Measurements from ENCODE around the gene EPM2A.

EPM2A gene

DNA sequence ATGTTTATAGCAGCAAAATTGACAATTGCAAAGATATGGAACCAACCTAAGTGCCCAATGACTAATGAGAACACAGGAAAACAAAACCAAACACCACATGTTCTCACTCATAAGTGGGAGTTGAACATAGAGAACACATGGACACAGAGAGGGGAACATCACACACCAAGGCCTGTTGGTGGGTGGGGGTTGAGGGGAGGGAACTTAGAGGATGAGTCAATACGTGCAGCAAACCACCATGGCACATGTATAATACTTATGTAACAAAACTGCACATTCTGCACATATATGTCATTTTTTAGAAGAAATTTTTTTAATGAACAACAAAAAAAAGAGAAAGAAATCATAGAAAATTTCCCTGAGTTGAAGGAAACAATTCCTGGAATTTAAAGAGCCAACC lies 3.9 kb downstream of the EPM2A start:
- H3K27ac ChIP-seq, result no peak overlapping the region
- TF ChIP-seq, protein P1, sequence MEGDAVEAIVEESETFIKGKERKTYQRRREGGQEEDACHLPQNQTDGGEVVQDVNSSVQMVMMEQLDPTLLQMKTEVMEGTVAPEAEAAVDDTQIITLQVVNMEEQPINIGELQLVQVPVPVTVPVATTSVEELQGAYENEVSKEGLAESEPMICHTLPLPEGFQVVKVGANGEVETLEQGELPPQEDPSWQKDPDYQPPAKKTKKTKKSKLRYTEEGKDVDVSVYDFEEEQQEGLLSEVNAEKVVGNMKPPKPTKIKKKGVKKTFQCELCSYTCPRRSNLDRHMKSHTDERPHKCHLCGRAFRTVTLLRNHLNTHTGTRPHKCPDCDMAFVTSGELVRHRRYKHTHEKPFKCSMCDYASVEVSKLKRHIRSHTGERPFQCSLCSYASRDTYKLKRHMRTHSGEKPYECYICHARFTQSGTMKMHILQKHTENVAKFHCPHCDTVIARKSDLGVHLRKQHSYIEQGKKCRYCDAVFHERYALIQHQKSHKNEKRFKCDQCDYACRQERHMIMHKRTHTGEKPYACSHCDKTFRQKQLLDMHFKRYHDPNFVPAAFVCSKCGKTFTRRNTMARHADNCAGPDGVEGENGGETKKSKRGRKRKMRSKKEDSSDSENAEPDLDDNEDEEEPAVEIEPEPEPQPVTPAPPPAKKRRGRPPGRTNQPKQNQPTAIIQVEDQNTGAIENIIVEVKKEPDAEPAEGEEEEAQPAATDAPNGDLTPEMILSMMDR (conservative IDR thresholded peaks at IDR 0.05), result no peak

DNA sequence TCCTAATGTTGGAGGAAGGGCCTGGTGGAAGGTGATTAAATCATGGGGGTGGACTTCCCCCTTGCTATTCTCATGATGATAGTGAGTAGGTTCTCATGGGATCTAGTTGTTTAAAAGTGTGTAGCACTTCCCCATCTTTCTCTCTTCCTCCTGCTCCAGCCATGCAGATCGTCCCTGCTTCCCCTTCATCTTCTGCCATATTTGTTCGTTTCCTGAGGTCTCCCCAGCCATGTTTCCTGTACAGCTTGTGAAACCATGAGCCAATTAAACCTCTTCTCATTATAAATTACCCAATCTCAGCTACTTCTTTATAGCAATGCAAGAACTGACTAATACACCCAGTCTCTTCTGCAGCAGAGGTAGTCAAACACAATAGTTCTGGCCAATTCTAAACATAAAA lies 5.4 kb downstream of the EPM2A start:
- H3K27ac ChIP-seq, result no peak overlapping the region
- no peak for TF ChIP-seq ZFX (IDR thresholded peaks at IDR 0.05)
- TF ChIP-seq, protein P1 (conservative IDR thresholded peaks at IDR 0.05), result no peak

DNA sequence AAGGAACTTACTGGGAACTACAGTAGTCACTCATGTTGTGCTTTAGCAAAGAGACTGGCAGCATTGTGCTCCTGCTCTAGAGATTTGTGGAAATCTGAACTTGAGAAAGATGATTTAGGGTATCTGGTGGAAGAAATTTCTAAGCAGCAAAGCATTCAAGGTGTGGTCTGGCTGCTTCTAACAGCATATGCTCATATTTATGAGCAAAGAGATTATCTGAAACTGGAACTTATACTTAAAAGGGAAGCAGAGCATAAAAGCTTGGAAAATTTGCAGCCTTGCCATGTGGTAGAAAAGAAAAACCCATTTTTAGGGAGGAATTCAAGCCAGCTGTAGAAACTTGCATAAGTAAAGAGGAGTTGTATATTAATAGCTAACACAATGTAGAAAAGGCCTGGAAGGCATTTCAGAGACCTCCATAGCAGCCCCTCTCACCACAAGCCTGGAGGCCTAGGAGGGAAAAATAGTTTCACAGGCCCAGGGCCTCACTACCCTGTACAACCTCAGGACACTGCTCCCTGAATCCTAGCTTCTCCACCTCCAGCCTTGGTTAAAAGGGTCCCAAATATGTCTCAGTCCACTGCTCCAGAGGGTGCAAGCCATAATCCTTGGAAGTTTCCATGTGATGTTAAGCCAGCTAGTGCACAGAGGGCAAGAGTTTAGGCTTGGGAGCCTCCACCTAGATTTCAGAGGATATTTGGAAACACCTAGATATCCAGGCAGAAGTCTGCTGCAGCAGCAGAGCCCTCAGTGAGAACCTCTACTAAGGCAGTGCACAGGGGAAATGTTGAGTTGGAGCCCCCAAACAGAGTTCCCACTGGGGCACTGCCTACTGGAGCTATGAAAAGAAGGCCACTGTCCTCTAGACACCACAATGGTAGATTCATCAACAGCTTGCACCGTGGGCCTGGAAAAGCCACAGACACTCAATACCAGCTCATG lies 6.6 kb downstream of the EPM2A start:
- H3K27ac ChIP-seq, result no peak overlapping the region
- TF ChIP-seq, protein P1 (conservative IDR thresholded peaks at IDR 0.05), result no peak
- no peak for TF ChIP-seq ZFX (IDR thresholded peaks at IDR 0.05)

DNA sequence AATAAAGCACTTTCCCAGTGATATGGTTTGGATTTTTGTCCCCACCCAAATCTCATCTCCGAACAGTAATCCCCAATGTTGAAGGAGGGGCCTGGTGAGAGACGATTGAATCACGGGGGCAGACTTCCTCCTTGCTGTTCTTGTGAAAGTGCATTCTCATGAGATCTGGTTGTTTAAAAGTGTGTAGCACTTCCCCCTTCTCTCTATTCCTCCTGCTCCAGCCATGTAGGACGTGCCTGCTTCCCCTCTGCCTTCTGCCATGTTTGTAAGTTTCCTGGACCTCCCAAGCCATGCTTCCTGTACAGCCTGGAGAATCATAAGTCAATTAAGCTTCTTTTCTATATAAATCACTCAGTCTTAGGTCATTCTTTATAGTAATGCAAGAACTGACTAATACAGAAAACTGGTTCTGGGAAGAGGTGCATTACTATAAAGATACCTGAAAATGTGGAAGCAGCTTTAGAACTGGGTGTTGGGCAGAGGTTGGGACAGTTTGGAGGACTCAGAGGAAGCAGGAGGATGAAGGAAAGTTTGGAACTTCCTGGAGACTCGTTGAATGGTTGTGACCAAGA lies 7.4 kb downstream of the EPM2A start:
- H3K27ac ChIP-seq, result no peak overlapping the region
- TF ChIP-seq, protein P1 (conservative IDR thresholded peaks at IDR 0.05), result no peak
- TF ChIP-seq ZFX (IDR thresholded peaks at IDR 0.05), result no peak

DNA sequence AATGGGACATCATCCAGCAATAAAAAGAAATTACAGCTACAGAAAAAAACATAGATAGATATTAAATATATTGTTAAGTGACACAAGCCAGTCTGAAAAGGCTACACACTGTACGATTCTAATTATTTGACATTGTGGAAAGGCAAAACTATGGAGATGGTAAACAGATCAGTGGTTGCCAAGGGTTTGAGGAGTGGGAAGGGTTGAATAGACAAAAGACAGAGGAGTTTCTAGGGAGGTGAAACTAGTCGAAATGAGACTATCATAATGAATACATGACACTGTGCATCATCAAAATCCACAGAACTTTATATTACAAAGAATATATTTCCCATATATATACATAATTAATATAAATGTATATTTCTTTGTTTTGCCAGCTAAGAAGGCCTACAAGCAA lies 9.8 kb downstream of the EPM2A start:
- H3K27ac ChIP-seq, result no peak overlapping the region
- no peak for TF ChIP-seq ZFX (IDR thresholded peaks at IDR 0.05)
- TF ChIP-seq, protein P1 (conservative IDR thresholded peaks at IDR 0.05), result no peak

DNA sequence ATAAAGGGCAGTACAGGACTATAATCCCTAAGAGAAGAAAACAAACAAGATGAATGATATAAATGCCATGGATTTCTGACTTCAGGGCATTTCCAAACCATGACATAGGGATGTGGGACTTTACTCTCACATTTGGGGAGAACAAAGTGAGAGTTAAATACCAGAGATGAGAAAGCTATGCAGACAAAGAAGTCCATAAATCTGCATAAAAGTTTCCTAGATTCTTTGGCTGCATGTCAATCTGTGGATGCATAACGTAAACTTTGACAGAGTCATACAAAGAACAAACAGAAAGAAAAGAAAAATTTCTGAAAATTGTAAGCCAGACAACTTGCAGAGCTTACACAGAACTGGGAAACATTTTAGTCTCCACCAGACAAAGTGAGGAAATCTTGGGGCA lies 11.7 kb downstream of the EPM2A start:
- no peak overlapping the region for H3K27ac ChIP-seq
- TF ChIP-seq ZFX (IDR thresholded peaks at IDR 0.05), result no peak
- TF ChIP-seq, protein P1 (conservative IDR thresholded peaks at IDR 0.05), result no peak

DNA sequence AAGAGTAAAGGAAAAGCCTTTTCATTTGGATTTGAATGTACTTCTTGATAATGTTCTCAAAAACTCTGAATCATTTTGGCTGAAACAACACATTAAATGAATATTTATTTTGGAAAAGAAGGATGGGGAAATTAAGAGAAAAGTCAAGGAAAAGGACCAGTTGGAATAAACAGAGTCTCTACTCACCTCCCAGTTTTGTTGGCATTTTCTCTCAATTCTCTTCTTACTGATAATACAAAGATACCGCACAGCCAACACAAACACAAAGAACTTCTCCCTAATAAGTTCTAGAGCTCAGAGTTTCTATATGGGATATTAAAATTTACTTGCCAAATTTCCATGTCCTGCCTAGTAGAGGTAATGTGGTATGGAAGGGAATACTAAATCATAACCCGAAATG lies 13.1 kb downstream of the EPM2A start:
- H3K27ac ChIP-seq, result no peak overlapping the region
- no peak for TF ChIP-seq ZFX (IDR thresholded peaks at IDR 0.05)
- TF ChIP-seq, protein P1 (conservative IDR thresholded peaks at IDR 0.05), result no peak

All from C4-2B (cell line).